ENCODE data around the gene CTAGE9.
"Not testable (repeated sequence)": the region's sequence is repeated elsewhere in the genome, so short reads cannot be mapped to it uniquely, and the experiment has no call there.

CTAGE9 gene, protein sequence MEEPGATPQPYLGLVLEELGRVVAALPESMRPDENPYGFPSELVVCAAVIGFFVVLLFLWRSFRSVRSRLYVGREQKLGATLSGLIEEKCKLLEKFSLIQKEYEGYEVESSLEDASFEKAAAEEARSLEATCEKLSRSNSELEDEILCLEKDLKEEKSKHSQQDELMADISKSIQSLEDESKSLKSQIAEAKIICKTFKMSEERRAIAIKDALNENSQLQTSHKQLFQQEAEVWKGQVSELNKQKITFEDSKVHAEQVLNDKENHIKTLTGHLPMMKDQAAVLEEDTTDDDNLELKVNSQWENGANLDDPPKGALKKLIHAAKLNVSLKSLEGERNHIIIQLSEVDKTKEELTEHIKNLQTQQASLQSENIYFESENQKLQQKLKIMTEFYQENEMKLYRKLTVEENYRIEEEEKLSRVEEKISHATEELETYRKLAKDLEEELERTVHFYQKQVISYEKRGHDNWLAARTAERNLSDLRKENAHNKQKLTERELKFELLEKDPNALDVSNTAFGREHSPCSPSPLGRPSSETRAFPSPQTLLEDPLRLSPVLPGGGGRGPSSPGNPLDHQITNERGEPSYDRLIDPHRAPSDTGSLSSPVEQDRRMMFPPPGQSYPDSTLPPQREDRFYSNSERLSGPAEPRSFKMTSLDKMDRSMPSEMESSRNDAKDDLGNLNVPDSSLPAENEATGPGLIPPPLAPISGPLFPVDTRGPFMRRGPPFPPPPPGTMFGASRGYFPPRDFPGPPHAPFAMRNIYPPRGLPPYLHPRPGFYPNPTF

DNA sequence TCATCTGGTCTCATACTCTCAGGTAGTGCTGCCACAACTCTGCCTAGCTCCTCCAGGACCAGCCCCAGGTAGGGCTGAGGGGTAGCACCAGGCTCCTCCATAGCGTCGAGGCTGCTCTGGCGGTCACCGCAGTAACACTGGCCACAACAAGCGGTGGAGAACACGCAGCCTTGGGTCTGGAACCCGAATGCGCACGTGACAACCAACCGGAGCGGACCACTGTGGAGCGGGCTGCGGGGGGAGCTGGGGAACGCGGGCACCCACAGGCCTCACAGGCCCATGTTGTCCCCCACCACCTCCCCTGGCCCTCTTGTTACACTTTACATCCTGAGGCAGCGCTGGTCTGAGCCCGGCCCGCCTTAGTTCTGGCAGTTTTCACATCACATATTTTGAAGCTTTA lies at the start of gene CTAGE9:
Gene CTAGE9, minus strand, starts transcription at position 101 of the 400 bp plus-strand sequence. Its CDS starts 0 bp downstream, at position 101.
- DNase-seq: not testable (repeated sequence)

DNA sequence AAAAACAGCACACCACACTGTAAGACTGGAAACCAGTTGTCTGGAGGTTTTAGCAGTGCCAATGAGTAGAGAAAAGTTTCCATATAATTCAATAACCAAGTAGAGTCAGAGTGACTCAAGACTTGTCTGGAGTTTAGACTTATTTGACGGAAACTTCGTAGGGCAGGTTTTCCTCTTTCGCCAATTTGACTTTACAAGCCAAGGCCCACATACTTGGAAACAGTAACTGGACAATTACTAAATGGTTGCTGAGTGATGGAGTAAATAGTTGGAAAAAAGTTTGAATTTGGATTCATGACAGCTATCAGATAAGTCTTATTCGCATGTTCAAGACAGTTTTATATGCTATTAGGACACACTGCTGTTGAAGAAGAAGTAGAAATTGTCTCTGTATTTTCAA lies 48.1 kb upstream of the CTAGE9 start:
- DNase-seq: no peak

GRCh38 chr6:131756039-131756438 lies 45.2 kb upstream of the CTAGE9 start:
- no peak for DNase-seq

DNA sequence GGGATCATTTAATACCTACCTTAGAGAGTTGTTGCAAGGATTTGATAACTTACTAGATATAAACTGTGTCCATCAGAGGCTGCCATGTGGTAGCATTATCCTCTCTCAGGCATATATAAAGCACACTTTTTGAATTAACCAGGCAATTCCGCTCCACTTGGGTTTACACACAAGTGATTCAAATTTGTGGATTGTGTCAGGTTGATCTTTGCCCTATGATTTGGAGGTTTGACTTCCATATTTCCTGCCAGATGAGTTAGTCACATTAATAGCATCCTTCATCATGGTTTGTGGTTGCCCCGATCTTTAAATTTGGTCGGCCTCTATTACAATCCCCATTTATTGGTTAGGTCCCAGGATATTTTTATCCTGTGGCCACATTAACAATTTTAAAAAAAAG lies 44.8 kb upstream of the CTAGE9 start:
- DNase-seq: no peak

GRCh38 chr6:131754715-131755567 lies 44.1 kb upstream of the CTAGE9 start:
- DNase-seq: no peak

DNA sequence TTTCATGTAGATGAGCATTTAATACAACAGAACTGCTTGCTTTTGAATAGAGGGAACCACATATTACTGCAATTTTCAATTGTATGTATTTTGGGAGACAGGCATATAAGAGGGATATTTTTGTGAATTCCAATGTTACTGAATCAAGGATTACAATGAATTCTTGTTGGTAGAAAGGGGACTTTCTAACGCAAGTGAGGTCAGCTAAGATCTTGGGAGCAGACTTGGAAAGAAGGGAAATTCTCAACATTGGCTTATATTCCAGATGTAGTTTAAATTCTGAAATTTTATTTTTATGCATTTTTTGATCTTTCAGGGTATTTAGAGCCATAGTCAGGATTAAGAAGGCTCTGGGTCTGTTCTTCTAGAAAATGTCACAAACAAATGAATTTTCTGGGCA lies 43.3 kb upstream of the CTAGE9 start:
- DNase-seq: no peak

GRCh38 chr6:131751012-131751715 lies 40.3 kb upstream of the CTAGE9 start:
- DNase-seq: not testable (repeated sequence)

DNA sequence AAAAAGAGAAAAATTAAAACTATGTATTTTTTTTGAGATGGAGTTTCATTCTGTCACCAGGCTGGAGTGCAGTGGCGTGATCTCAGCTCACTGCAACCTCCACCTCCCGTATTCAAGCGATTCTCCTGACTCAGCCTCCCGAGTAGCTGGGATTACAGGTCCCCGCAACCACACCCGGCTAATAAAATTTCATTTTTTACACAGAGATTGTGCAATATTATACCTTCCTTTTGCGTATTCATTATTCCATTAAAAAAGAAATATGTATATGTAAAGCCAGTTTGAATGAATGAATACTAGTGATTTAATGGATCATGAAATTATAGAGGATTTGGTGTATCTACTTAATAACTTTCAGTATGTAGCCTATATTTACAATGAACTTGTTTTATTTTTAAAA lies 38.2 kb upstream of the CTAGE9 start:
- no peak for DNase-seq

DNA sequence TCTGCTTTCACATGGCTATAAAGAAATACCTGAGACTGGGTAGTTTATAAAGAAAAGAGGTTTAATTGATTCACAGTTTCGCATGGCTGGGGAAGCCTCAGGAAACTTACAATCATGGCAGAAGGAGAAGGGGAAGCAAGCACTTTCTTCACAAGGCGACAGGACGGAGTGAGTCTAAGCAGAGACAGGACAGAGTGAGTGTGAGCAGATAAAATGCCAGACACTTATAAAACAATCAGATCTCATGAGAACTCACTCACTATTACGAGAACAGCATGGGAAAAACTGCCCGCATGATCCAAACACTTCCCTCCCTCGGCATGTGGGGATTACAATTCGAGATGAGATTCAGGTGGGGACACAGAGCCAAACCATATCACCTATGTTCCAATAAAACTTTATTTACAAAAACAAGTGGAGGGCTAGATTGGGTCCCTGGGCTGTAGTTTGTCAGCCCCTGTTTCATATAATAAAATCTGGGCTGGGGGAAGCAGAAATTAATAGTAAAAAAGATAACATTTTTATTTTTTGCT lies 37.1 kb upstream of the CTAGE9 start:
- no peak for DNase-seq

- no peak for DNase-seq
Observed at GRCh38 chr6:131745476-131745875, 34.7 kb upstream of the CTAGE9 start.

GRCh38 chr6:131744432-131745287 lies 33.8 kb upstream of the CTAGE9 start:
- no peak for DNase-seq

GRCh38 chr6:131741688-131742393 lies 31.0 kb upstream of the CTAGE9 start:
- DNase-seq: no peak

GRCh38 chr6:131740161-131740560 lies 29.3 kb upstream of the CTAGE9 start:
- DNase-seq: no peak

DNA sequence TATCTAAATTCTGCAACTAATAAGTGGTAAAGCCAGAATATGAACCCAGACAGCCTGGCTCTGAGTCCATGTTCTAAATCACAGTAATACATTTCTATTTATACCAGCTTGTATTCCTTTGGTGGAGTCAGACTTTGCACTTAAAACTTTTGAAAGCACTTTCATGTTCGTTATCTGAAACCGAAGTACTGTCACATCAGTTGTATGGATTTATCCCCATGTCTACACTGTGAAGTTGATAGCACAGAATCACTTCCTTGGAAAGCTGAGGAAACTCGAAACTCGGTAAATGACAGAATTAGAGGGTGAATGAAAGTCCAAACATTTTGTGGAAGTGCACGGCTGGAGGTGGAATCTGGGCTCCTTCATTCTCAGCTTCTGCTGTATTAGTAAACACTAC lies 28.3 kb upstream of the CTAGE9 start:
- DNase-seq: no peak

DNA sequence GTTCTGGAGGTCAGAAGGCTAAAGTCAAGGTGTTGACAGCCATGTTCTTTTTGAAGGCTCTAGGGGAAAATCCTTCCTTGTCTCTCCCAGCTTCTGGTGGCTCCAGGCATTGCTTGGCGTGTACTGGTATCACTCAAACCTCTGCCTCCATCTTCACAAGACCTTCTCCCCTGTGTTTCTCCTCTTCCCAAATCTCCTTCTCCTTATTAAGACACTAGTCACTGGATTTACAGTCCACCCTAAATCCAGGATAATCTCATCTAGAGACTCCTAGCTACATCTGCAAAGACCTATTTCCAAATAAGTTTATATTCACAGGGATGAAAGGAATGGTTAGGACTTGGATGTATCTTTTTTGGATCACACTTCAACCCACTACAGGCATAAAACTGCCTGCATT lies 26.0 kb upstream of the CTAGE9 start:
- DNase-seq: no peak

DNA sequence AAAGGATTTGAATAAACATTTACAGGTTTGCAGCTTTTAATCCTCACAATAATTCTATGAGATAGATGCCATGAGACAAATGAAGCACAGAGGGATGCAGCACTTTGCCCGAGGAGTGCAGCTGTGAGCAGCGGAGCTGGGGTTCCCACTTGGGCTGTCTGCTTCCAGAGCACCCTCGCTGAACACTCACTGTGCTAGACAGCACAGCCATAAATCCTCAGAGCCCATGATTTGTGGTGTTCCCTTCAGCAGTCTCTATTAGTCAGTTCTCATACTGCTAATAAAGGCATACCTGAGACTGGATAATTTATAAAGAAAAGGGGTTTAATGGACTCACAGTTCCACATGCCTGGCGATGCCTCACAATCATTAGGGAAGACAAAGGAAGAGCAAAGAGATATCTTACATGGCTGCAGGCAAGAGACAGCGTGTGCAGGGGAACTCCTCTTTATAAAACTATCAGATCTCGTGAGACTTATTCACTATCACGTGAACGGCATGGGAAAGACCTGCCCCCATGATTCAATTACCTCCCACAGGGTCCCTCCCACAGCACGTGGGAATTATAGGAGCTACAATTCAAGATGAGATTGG lies 25.3 kb upstream of the CTAGE9 start:
- DNase-seq: no peak

DNA sequence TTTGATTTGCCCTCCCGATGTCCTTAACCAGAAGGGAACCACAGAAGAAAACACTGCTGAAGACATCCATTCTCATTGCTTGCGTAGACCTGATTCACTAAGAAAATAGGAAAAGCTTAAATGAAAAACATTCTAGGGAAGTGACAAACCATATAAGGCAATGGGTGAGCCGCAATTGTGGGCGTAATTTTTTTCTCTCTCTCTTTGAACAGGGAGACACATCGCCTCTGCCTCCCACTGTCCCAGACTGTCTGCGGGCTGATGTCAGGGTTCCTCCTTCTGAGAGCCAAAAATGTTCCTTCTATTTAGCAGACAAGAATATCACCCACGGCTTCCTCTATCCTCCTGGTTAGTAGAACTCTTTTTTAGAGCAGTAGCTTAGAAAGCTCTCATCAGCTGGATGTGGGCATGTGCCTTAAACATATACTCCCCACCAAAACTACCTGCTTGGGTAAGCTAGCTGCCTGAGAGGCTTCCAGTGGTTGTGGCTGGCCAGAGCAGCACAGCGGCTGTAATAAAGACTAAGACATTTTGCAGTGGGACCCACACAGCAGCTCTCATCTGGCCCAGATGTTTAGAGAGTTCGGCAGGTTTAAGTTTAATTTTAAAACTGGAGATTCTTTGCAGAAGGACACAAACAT lies 22.7 kb upstream of the CTAGE9 start:
- DNase-seq: no peak

- no peak for DNase-seq
Observed at GRCh38 chr6:131731224-131731623, 20.4 kb upstream of the CTAGE9 start.

- no peak for DNase-seq
Observed at GRCh38 chr6:131730264-131730663, 19.4 kb upstream of the CTAGE9 start.

- DNase-seq: no peak
Observed at GRCh38 chr6:131729550-131729949, 18.7 kb upstream of the CTAGE9 start.

Measured in activated gamma-delta T cell treated with Interleukin-2 at 50 U/mL for 16 hours (primary cell).